ENCODE data around the gene DDOST.
"Not testable (repeated sequence)": the region's sequence is repeated elsewhere in the genome, so short reads cannot be mapped to it uniquely, and the experiment has no call there.

The DDOST gene

GRCh38 chr1:20619999-20620398 is 41.2 kb downstream of the DDOST start:
- DNase-seq = no peak

GRCh38 chr1:20618550-20618949 is 42.6 kb downstream of the DDOST start:
- no peak for DNase-seq

- no peak for DNase-seq
Observed at GRCh38 chr1:20616847-20617487, 44.2 kb downstream of the DDOST start.

- DNase-seq = no peak
Observed at GRCh38 chr1:20615946-20616846, 45.0 kb downstream of the DDOST start.

- no peak for DNase-seq
Observed at GRCh38 chr1:20614131-20614579, 47.0 kb downstream of the DDOST start.

- DNase-seq = peak; percentile 49
Observed at GRCh38 chr1:20612221-20612746, 48.9 kb downstream of the DDOST start.

GRCh38 chr1:20611652-20612051 is 49.5 kb downstream of the DDOST start:
- no peak for DNase-seq

- no peak for DNase-seq
Observed at GRCh38 chr1:20610970-20611369, 50.2 kb downstream of the DDOST start.

GRCh38 chr1:20609541-20609940 is 51.6 kb downstream of the DDOST start:
- DNase-seq = no peak

- not testable (repeated sequence) for DNase-seq
Observed at GRCh38 chr1:20606801-20607570, 54.2 kb downstream of the DDOST start.

- no peak for DNase-seq
Observed at GRCh38 chr1:20604678-20605077, 56.5 kb downstream of the DDOST start.

GRCh38 chr1:20603504-20604464 is 57.4 kb downstream of the DDOST start:
- peak; percentile 74 for DNase-seq

- DNase-seq = no peak
Observed at GRCh38 chr1:20602851-20603450, 58.2 kb downstream of the DDOST start.

Measured in T1000 (cell line).